SK-N-SH (cell line): ENCODE results near the gene CDK8.

ENCODE experiments used
- CTCF ChIP-seq: fragments of 200-600 bp; sonication (generic); IDR thresholded peaks from 2 replicates; pipeline ENCODE4 v1.6.1; 2017; ENCODE audit warnings: antibody characterized with exemption, mild to moderate bottlenecking, moderate library complexity
- EZH2phosphoT487 ChIP-seq: fragments of 200-600 bp; sonication (generic); IDR thresholded peaks from 2 replicates; pipeline ENCODE4 v1.6.1; 2017; ENCODE audit warnings: low read depth, mixed run types, mild to moderate bottlenecking, antibody characterized with exemption, moderate library complexity, borderline replicate concordance
- IRF3 ChIP-seq: fragments of 150-350 bp; IDR thresholded peaks from 2 replicates; pipeline ENCODE4 v1.6.1; 2016; ENCODE audit warnings: mild to moderate bottlenecking, low read depth, low read length
- PBX3 ChIP-seq: IDR thresholded peaks from 2 replicates; pipeline ENCODE4; 2012
- POLR2AphosphoS5 ChIP-seq: IDR thresholded peaks from 2 replicates; pipeline ENCODE4 v1.6.1; 2012; ENCODE audit warnings: low read depth, low read length
- RFX5 ChIP-seq: IDR thresholded peaks from 2 replicates; pipeline ENCODE4 v1.6.1; 2012; ENCODE audit warnings: mild to moderate bottlenecking, improper control_type of control experiment, low read length
- RXRA ChIP-seq: IDR thresholded peaks from 2 replicates; pipeline ENCODE4 v1.4.0; 2012; ENCODE audit warnings: low read depth, mild to moderate bottlenecking, borderline replicate concordance
- TAF1 ChIP-seq: IDR thresholded peaks from 2 replicates; pipeline ENCODE4 v1.6.1; 2012; ENCODE audit warnings: low read depth, mild to moderate bottlenecking, low read length, moderate library complexity, borderline replicate concordance
- TCF12 ChIP-seq: IDR thresholded peaks from 2 replicates; pipeline ENCODE4 v1.4.0; 2012
- YY1 ChIP-seq: IDR thresholded peaks from 2 replicates; pipeline ENCODE4 v1.4.0; 2012; ENCODE audit warnings: low read depth, mild to moderate bottlenecking
- TF ChIP-seq, protein P1 (sequence below): IDR thresholded peaks from 2 replicates; pipeline ENCODE4 v1.6.1; 2012; ENCODE audit warnings: mild to moderate bottlenecking, low read depth, low read length, moderate library complexity
- TF ChIP-seq, protein P2 (sequence below): IDR thresholded peaks from 2 replicates; pipeline ENCODE4 v1.4.0; 2012; ENCODE audit warnings: low read depth, borderline replicate concordance

GRCh38 chr13:26380930-26381329 lies 127.0 kb downstream of the CDK8 start:
- TF ChIP-seq CTCF, result no peak
- no peak for TF ChIP-seq TCF12
- no peak for TF ChIP-seq PBX3
- no peak for TF ChIP-seq YY1
- TF ChIP-seq TAF1, result no peak
- TF ChIP-seq POLR2AphosphoS5, result no peak
- no peak for TF ChIP-seq IRF3
- TF ChIP-seq, protein P1, sequence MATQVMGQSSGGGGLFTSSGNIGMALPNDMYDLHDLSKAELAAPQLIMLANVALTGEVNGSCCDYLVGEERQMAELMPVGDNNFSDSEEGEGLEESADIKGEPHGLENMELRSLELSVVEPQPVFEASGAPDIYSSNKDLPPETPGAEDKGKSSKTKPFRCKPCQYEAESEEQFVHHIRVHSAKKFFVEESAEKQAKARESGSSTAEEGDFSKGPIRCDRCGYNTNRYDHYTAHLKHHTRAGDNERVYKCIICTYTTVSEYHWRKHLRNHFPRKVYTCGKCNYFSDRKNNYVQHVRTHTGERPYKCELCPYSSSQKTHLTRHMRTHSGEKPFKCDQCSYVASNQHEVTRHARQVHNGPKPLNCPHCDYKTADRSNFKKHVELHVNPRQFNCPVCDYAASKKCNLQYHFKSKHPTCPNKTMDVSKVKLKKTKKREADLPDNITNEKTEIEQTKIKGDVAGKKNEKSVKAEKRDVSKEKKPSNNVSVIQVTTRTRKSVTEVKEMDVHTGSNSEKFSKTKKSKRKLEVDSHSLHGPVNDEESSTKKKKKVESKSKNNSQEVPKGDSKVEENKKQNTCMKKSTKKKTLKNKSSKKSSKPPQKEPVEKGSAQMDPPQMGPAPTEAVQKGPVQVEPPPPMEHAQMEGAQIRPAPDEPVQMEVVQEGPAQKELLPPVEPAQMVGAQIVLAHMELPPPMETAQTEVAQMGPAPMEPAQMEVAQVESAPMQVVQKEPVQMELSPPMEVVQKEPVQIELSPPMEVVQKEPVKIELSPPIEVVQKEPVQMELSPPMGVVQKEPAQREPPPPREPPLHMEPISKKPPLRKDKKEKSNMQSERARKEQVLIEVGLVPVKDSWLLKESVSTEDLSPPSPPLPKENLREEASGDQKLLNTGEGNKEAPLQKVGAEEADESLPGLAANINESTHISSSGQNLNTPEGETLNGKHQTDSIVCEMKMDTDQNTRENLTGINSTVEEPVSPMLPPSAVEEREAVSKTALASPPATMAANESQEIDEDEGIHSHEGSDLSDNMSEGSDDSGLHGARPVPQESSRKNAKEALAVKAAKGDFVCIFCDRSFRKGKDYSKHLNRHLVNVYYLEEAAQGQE, result no peak
- no peak for TF ChIP-seq RFX5
- TF ChIP-seq RXRA, result no peak
- TF ChIP-seq, protein P2, sequence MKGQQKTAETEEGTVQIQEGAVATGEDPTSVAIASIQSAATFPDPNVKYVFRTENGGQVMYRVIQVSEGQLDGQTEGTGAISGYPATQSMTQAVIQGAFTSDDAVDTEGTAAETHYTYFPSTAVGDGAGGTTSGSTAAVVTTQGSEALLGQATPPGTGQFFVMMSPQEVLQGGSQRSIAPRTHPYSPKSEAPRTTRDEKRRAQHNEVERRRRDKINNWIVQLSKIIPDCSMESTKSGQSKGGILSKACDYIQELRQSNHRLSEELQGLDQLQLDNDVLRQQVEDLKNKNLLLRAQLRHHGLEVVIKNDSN, result no peak
- TF ChIP-seq EZH2phosphoT487, result no peak
